Activated naive CD4-positive, alpha-beta T cell treated with anti-CD3 and anti-CD28 coated beads for 36 hours (primary cell): ENCODE measurements around the gene KLRC3. TPM values are rescaled to one million over a fixed set of nuclear protein-coding genes. Genes with fewer than 3 reads are reported as not detected.
"Not testable (repeated sequence)": the region's sequence is repeated elsewhere in the genome, so short reads cannot be mapped to it uniquely, and the experiment has no call there.

Source experiments
- CTCF ChIA-PET: fragments of 350-600 bp; sonication (Branson Sonifier 250); formaldehyde crosslinking; loops from one replicate; lab custom pipeline; 2021; ENCODE audit warnings: antibody characterized with exemption; lab: Charles Lee
- DNase-seq: peaks from one replicate; pipeline ENCODE4 v3.0.0-alpha.2; 2020
- H3K27ac Mint-ChIP-seq: one replicate; pipeline ENCODE4 v1.8.0; 2021; ENCODE audit warnings: mild to moderate bottlenecking, mixed read lengths
- H3K27me3 Mint-ChIP-seq: one replicate; pipeline ENCODE4 v1.8.0; 2021; ENCODE audit warnings: low read depth, mixed read lengths
- H3K36me3 Mint-ChIP-seq: one replicate; pipeline ENCODE4 v1.8.0; 2021; ENCODE audit warnings: low read depth, mixed read lengths
- H3K4me1 Mint-ChIP-seq: one replicate; pipeline ENCODE4 v1.8.0; 2021; ENCODE audit warnings: low read depth, mixed read lengths
- H3K4me3 Mint-ChIP-seq: one replicate; pipeline ENCODE4 v1.8.0; 2021; ENCODE audit warnings: mild to moderate bottlenecking, moderate library complexity, mixed read lengths
- H3K9me3 Mint-ChIP-seq: one replicate; pipeline ENCODE4 v1.8.0; 2021; ENCODE audit warnings: mixed read lengths
- intact Hi-C: fragments of 100-400 bp; cut with micrococcal nuclease; formaldehyde crosslinking; loops from one replicate; pipeline ENCODE4 v1.15.1; 2023
- total RNA-seq, 2 experiments: library from RNA; stranded (reverse); gene quantifications; one replicate each; pipeline ENCODE4 v1.2.3, GENCODE V29; 2021

KLRC3 gene
- total RNA-seq, 2 experiments from 2014 or later, result not detected

DNA sequence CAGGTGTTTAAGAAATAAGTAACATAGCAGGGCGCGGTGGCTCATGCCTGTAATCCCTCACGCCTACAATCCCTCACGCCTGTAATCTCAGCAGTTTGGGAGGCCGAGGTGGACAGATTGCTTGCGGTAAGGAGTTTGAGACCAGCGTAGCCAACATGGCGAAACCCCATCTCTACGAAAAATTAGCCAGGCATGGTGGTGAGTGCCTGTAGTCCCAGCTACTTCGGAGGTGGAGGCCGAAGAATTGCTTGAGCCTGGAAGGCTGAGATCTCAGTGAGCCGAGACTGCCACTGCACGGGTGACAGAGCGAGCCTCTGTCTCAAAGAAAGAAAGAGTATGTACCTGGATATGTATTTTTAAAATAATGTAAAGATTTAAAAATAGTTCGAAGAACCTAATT, 24.2 kb downstream of the KLRC3 start:
- H3K9me3 Mint-ChIP-seq, H3K27ac Mint-ChIP-seq, H3K36me3 Mint-ChIP-seq, intact Hi-C loops, H3K27me3 Mint-ChIP-seq, DNase-seq, H3K4me3 Mint-ChIP-seq, H3K4me1 Mint-ChIP-seq, CTCF ChIA-PET: not testable (repeated sequence)

- DNase-seq, result no peak
- H3K9me3 Mint-ChIP-seq, result no peaks in the 10 kb centered on the region
- intact Hi-C loops, result no loop called here
- H3K4me3 Mint-ChIP-seq, result no peak overlapping the region
- CTCF ChIA-PET, result no interaction called here
- H3K27me3 Mint-ChIP-seq, result peaks cover 10% of the 10 kb centered on the region
- no peaks in the 10 kb centered on the region for H3K36me3 Mint-ChIP-seq
- H3K4me1 Mint-ChIP-seq, result peaks cover 2% of the 10 kb centered on the region
- no peak overlapping the region for H3K27ac Mint-ChIP-seq
Measured at GRCh38 chr12:10395390-10395998, 24.9 kb downstream of the KLRC3 start.

GRCh38 chr12:10394531-10395152, 25.8 kb downstream of the KLRC3 start:
- CTCF ChIA-PET, result not testable (repeated sequence)

GRCh38 chr12:10393291-10393690, 27.1 kb downstream of the KLRC3 start:
- CTCF ChIA-PET, result no interaction called here
- no peak for DNase-seq
- Mint-ChIP-seq H3K9me3 (no peaks in the 10 kb centered on the region), H3K36me3 (no peaks in the 10 kb centered on the region), H3K4me1 (peaks cover 8% of the 10 kb centered on the region), H3K27ac (no peak overlapping the region), H3K27me3 (peaks cover 10% of the 10 kb centered on the region), H3K4me3 (no peak overlapping the region)
- intact Hi-C loops, result no loop called here

More at GRCh38 chr12:10394531-10395152, 25.8 kb downstream of the KLRC3 start:
- H3K36me3 Mint-ChIP-seq, H3K27me3 Mint-ChIP-seq, H3K9me3 Mint-ChIP-seq, DNase-seq, H3K27ac Mint-ChIP-seq, intact Hi-C loops, H3K4me3 Mint-ChIP-seq, H3K4me1 Mint-ChIP-seq: not testable (repeated sequence)

- Mint-ChIP-seq H3K9me3 (no peaks in the 10 kb centered on the region), H3K4me3 (no peak overlapping the region), H3K27ac (no peak overlapping the region), H3K36me3 (no peaks in the 10 kb centered on the region), H3K4me1 (peaks cover 8% of the 10 kb centered on the region), H3K27me3 (peaks cover 7% of the 10 kb centered on the region)
- intact Hi-C loops, result no loop called here
- CTCF ChIA-PET, result interaction anchor here (0.6 kb wide), 1 partner anchor 806 kb away, joined by 3 read pairs; no protein-coding TSS in a partner anchor
- no peak for DNase-seq
Measured at GRCh38 chr12:10392394-10392930, 27.9 kb downstream of the KLRC3 start.

GRCh38 chr12:10390991-10391390, 29.4 kb downstream of the KLRC3 start:
- intact Hi-C loops, H3K4me3 Mint-ChIP-seq, H3K4me1 Mint-ChIP-seq, H3K27me3 Mint-ChIP-seq, H3K27ac Mint-ChIP-seq, CTCF ChIA-PET, DNase-seq, H3K36me3 Mint-ChIP-seq, H3K9me3 Mint-ChIP-seq: not testable (repeated sequence)

DNA sequence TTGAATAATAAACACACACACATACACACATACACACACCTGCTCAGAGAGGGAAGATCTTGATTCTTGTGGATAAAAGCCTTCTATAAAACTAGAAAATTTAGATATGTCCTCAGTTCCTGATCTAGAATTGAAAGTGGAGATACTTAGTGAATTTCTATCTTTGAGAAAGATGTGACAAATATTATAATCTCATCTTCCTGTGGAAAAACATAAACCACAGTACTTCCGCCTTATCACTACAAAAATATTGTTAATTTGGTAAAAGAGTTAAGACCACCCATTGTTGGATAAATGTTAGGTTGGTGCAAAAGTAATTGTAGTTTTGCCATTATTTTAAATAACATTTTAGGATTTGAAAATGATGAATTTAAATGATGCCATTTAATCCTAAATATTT, 30.5 kb downstream of the KLRC3 start, which contains the start of gene KLRK1:
TSS of gene KLRK1 (minus strand) at position 138 of the 400 bp plus-strand sequence. CDS start 1,231 bp downstream, outside the sequence.
- no peak within 1 kb of the TSS for H3K4me3 Mint-ChIP-seq
- intact Hi-C loops, result no loop called here
- H3K27me3 Mint-ChIP-seq, result peaks cover 11% of the 10 kb centered on the region
- peaks cover 8% of the 10 kb centered on the region for H3K4me1 Mint-ChIP-seq
- no peaks in the 10 kb centered on the region for H3K9me3 Mint-ChIP-seq
- H3K27ac Mint-ChIP-seq, result no peak within 1 kb of the TSS
- DNase-seq, result no peak
- H3K36me3 Mint-ChIP-seq, result no peaks in the 10 kb centered on the region
- CTCF ChIA-PET, result no interaction called here

GRCh38 chr12:10388624-10389413, 31.6 kb downstream of the KLRC3 start:
- DNase-seq, result no peak
- intact Hi-C loops, result no loop called here
- Mint-ChIP-seq H3K4me3 (no peak overlapping the region), H3K36me3 (no peaks in the 10 kb centered on the region), H3K27ac (no peak overlapping the region), H3K9me3 (no peaks in the 10 kb centered on the region), H3K27me3 (peaks cover 11% of the 10 kb centered on the region), H3K4me1 (peaks cover 8% of the 10 kb centered on the region)
- CTCF ChIA-PET, result interaction anchor here (1.1 kb wide), 1 partner anchor 69 kb away, joined by 3 read pairs; no protein-coding TSS in a partner anchor

DNA sequence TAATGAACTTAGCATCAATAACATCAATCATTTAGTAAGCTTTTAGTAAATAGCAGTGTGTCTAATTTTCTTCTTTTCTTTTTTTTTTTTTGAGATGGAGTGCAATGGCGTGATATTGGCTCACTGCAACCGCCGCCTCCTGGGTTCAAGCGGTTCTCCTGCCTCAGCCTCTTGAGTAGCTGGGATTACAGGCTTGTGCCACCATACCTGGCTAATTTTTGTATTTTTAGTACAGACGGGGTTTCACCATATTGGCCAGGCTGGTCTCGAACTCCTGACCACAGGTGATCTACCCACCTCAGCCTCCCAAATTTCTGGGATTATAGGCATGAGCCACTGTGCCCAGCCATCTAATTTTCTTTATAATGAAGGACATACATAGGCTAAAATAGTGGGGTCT, 32.9 kb downstream of the KLRC3 start:
- H3K27me3 Mint-ChIP-seq, result peaks cover 12% of the 10 kb centered on the region
- CTCF ChIA-PET, result interaction anchor here (0.6 to 1.1 kb wide), 2 partner anchors 71 to 131 kb away, joined by 3 read pairs; no protein-coding TSS in a partner anchor
- H3K36me3 Mint-ChIP-seq, H3K9me3 Mint-ChIP-seq, DNase-seq, intact Hi-C loops, H3K4me3 Mint-ChIP-seq, H3K27ac Mint-ChIP-seq, H3K4me1 Mint-ChIP-seq: not testable (repeated sequence)

DNA sequence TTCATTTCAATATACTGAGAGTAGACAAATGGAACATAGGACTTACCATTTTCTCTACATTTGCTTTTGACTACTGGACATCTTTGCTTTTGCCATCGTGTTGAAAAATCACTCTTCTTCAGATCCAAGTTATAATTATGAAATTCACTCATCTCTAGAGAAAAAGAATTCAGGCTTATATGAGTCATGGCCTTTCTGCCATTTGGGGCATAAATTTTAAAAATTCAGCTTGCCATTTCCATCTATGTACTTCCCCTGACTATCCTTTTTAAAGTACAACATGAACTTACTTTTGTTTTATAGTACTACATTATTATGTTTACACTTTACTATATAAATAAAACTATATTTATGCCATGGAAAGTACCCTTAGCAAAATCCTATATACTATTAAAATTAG, 33.5 kb downstream of the KLRC3 start:
- Mint-ChIP-seq H3K27ac (no peak overlapping the region), H3K9me3 (no peaks in the 10 kb centered on the region), H3K27me3 (peaks cover 13% of the 10 kb centered on the region), H3K4me3 (no peak overlapping the region), H3K4me1 (peaks cover 8% of the 10 kb centered on the region), H3K36me3 (no peaks in the 10 kb centered on the region)
- DNase-seq, result no peak
- intact Hi-C loops, result no loop called here
- CTCF ChIA-PET, result interaction anchor here (1.0 kb wide), 1 partner anchor 58 kb away, joined by 3 read pairs; no protein-coding TSS in a partner anchor

DNA sequence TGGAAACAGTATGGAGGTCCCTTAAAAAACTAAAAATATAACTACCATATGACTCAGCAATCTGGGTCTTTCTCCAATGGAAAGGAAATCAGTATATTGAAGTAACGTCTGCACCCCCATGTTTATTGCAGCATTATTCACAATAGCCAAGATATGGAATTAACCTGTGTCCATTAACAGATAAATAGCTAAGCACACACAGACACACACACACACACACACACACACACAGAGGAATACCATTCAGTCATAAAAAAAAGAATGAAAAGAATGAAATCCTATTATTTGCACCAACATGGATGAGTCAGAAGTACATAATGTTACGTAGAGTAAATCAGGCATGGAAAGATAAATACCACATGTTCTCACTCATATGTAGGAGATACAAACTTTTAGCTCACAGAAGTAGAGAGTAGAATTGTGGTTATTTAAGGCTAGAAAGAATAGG, 35.2 kb downstream of the KLRC3 start:
- no peak overlapping the region for H3K27ac Mint-ChIP-seq
- no peaks in the 10 kb centered on the region for H3K9me3 Mint-ChIP-seq
- H3K4me3 Mint-ChIP-seq, result no peak overlapping the region
- CTCF ChIA-PET, result no interaction called here
- intact Hi-C loops, result no loop called here
- H3K36me3 Mint-ChIP-seq, result no peaks in the 10 kb centered on the region
- no peak for DNase-seq
- H3K27me3 Mint-ChIP-seq, result peaks cover 16% of the 10 kb centered on the region
- peaks cover 6% of the 10 kb centered on the region for H3K4me1 Mint-ChIP-seq

DNA sequence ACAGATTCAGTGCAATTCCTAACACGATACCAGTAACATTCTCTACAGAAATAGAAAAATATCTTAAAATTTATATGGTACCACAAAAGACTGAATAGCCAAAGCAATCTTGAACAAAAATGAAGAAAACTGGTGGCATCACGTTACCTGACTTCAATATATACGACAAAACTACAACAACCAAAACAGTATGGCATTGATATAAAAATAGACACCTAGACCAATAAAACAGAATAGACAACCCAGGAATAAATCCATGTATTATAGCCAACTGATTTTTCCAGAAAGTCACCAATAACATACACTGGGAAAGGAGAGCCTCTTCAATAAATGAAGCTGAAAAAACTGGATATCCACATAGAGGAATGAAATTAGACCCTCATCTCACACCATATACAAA, 36.2 kb downstream of the KLRC3 start:
- DNase-seq, result no peak
- Mint-ChIP-seq H3K4me3 (no peak overlapping the region), H3K27me3 (peaks cover 14% of the 10 kb centered on the region), H3K4me1 (peaks cover 2% of the 10 kb centered on the region), H3K9me3 (no peaks in the 10 kb centered on the region), H3K36me3 (no peaks in the 10 kb centered on the region), H3K27ac (no peak overlapping the region)
- CTCF ChIA-PET, result no interaction called here
- intact Hi-C loops, result no loop called here
